Lung (tissue), 12 donors: Measurements from ENCODE around the gene BICDL1. TPM values are rescaled to one million over a fixed set of nuclear protein-coding genes. Genes with fewer than 3 reads are reported as not detected.

ENCODE experiments used
- ATAC-seq: fragments of 200-7000 bp; cut with Tn5 transposase; one replicate; pipeline ENCODE4 v1.9.1; 2020; ENCODE audit warnings: moderate number of reproducible peaks; ENCODE audit not compliant: insufficient read depth, low FRiP score
- DNase-seq, 3 donors: peaks; one replicate each; pipeline ENCODE4 v3.0.0-alpha.2; 2013 to 2017
- H3K27ac ChIP-seq, 2 donors: one replicate each; pipeline ENCODE4 v1.5.1; 2013; ENCODE audit warnings: mild to moderate bottlenecking in 2 of 2, moderate library complexity in 2 of 2, control low read depth in 1 of 2, inconsistent platforms in 1 of 2, low read depth in 1 of 2, low read length in 1 of 2
- H3K27me3 ChIP-seq, 3 donors: one replicate each; pipeline ENCODE4 v1.5.1; 2013; ENCODE audit warnings: low read length in 2 of 3; ENCODE audit not compliant: control insufficient read depth in 3 of 3, insufficient read depth in 3 of 3
- H3K36me3 ChIP-seq, 4 donors: one replicate each; pipeline ENCODE4 v1.5.1; 2013; ENCODE audit warnings: low read length in 4 of 4, mild to moderate bottlenecking in 1 of 4, moderate library complexity in 1 of 4; ENCODE audit not compliant: control insufficient read depth in 4 of 4, insufficient read depth in 4 of 4
- H3K4me1 ChIP-seq, 5 donors: one replicate each; pipeline ENCODE4 v1.5.1; 2013; ENCODE audit warnings: low read length in 5 of 5, mild to moderate bottlenecking in 2 of 5, moderate library complexity in 1 of 5; ENCODE audit not compliant: control insufficient read depth in 5 of 5, insufficient read depth in 5 of 5
- H3K4me3 ChIP-seq: one replicate; pipeline ENCODE4 v1.5.1; 2013; ENCODE audit warnings: mild to moderate bottlenecking, control low read depth, moderate library complexity
- H3K9ac ChIP-seq, 2 donors: one replicate each; pipeline ENCODE4 v1.5.1; 2013; ENCODE audit warnings: low read length in 2 of 2, control low read depth in 1 of 2; ENCODE audit not compliant: insufficient read depth in 1 of 2
- H3K9me3 ChIP-seq, 4 donors: one replicate each; pipeline ENCODE4 v1.5.1; 2013; ENCODE audit warnings: low read length in 3 of 4, mild to moderate bottlenecking in 1 of 4, moderate library complexity in 1 of 4; ENCODE audit not compliant: control insufficient read depth in 4 of 4, insufficient read depth in 3 of 4
- CTCF ChIP-seq: IDR thresholded peaks from 2 replicates; pipeline ENCODE4 v1.5.1; 2012; ENCODE audit warnings: mild to moderate bottlenecking; ENCODE audit errors: control extremely low read depth, extremely low read depth
- WGBS, 2 donors: extraction: QIAGEN DNeasy Blood & Tissue Kit; methylation state at CpG; one replicate each; pipeline ENCODE4 v1.1.7; 2013; 5-methylcytosine and 5-hydroxymethylcytosine counted together
- polyA plus RNA-seq, 2 donors: library from polyadenylated mRNA; stranded (reverse); fragments of 200-250 nt; gene quantifications; one replicate each; pipeline ENCODE4 v1.2.1, GENCODE V29; 2013
- total RNA-seq, 2 donors: library from RNA; depleted of rRNA in 1 of 2; stranded (reverse); fragments of >200 nt in 1 of 2; gene quantifications; one replicate each; pipeline ENCODE4 v1.2.1, GENCODE V29; 2014 to 2021
- donor health status: control.
- donor health status: control.
- donor health status: Bipolar disorder and iron deficiency.
- donor health status: healthy.
- donor health status: DM: yes; HTN: yes; CAD: no.

BICDL1 gene
- total and polyA plus RNA-seq, 4 donors: 5.2 to 23.7 (median 13.7) TPM

- WGBS, 2 donors: 86 to 96% methylated on average over 1 of the region's 1 CpG
- no peaks in the 10 kb centered on the region for H3K9me3 ChIP-seq
- DNase-seq: no peak
Measured at GRCh38 chr12:119996417-119996816, 7.4 kb downstream of the BICDL1 start.

GRCh38 chr12:119998471-119999245 is 9.6 kb downstream of the BICDL1 start:
- Histone ChIP-seq H3K27ac (no peak overlapping the region), H3K9me3 (no peaks in the 10 kb centered on the region), H3K4me1 (no peaks in the 10 kb centered on the region), H3K36me3 (no peaks in the 10 kb centered on the region), H3K4me3 (no peak overlapping the region), H3K27me3 (no peaks in the 10 kb centered on the region), H3K9ac (no peak overlapping the region)
- DNase-seq: no peak
- ATAC-seq: no peak
- 85 to 93% methylated on average over 13 of the region's 13 CpGs for WGBS, 2 donors
- TF ChIP-seq CTCF: no peak

More at GRCh38 chr12:119996417-119996816, 7.4 kb downstream of the BICDL1 start:
- Histone ChIP-seq H3K27ac (no peak overlapping the region), H3K9ac (no peak overlapping the region), H3K27me3 (peaks cover 0 to 4% (median 0%) of the 10 kb centered on the region in 3 donors), H3K4me1 (no peaks in the 10 kb centered on the region), H3K36me3 (no peaks in the 10 kb centered on the region), H3K4me3 (no peak overlapping the region)
- ATAC-seq: no peak
- TF ChIP-seq CTCF: no peak

GRCh38 chr12:120000556-120000955 is 11.5 kb downstream of the BICDL1 start:
- no peaks in the 10 kb centered on the region for H3K9me3 ChIP-seq
- WGBS, 2 donors: 88 to 93% methylated on average over 3 of the region's 3 CpGs
- H3K27me3 ChIP-seq: no peaks in the 10 kb centered on the region
- no peaks in the 10 kb centered on the region for H3K4me1 ChIP-seq
- no peaks in the 10 kb centered on the region for H3K36me3 ChIP-seq
- H3K27ac ChIP-seq: no peak overlapping the region
- ATAC-seq: no peak
- H3K4me3 ChIP-seq: no peak overlapping the region
- no peak for DNase-seq
- no peak for TF ChIP-seq CTCF
- H3K9ac ChIP-seq: no peak overlapping the region
